Germinal center (tissue), 1 donor: ENCODE data around the gene LRBA.
"Not testable (repeated sequence)": the region's sequence is repeated elsewhere in the genome, so short reads cannot be mapped to it uniquely, and the experiment has no call there.

Experiments used
- DNase-seq: peaks from one replicate; pipeline ENCODE4 v3.0.0; 2012; ENCODE audit warnings: mixed read lengths, low spot score

LRBA gene

DNA sequence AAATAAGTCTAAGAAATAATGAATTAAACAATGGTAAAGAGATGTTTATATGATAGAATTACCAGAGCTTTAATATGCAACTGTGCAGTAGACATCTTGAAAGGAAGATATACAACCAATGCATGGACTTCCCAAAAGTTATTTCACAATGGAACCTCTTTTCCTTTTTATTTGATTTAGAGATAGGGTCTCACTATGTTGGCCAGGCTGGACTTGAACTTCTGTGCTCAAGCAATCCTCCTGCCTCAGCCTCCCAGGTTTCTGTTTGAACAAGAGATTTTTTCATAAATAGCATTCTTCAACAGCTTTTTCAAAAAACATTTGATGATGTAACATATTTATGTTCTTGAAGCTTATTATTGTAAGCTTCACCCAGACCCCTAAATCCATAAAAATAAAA lies 72.0 kb downstream of the LRBA start:
- DNase-seq, result no peak

DNA sequence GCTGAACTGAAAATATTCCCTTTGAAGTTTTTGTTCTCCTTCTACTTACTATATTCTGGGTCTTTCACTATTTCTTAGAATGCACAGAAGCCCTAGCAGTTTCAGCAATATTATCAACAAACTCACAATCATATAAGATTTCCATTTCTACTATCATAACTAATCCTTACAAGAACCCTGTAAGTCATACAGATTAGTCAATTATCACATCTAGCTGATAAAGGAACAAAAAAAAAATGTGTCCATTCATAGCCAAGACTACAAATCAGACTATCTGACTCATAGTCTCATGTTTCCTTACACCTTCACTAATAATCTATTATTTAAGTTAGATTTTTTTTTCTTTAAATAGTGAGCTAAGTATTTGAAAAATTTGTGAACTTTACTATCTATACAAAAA lies 72.5 kb downstream of the LRBA start:
- no peak for DNase-seq

DNA sequence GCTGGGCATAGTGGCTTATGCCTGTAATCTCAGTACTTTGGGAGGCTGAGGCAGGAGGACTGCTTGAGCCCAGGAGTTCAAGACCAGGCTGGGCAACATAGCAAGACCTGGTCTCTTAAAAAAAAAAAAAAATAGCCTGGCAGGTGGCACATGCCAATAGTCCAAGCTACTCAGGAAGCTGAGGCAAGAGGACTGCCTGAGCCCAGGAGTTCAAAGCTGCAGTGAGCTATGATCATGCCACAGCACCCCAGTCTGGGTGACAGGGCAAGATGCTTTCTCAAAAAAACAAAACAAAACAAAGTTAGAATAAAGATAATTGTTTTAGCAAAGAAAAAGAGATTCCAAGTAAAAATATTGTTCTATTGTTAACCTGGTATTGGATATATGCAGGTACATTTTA lies 75.0 kb downstream of the LRBA start:
- DNase-seq, result no peak

DNA sequence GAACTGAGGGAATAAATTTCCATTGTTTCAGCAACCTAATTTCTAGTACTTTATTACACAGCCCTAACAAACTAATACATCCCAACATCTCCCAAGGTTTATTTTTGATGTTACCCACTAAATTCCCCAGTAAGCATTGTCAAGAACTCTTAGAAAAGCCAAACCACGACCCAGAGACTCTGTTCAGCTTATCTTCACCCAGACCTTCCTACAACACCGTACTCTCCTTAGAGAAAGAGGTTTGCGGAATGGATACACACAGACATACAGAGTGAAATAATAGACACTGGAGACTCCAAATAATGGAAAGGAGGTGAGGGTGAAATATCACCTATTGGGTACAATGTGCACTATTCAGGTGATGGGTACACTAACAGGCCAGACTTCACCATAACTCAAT lies 75.6 kb downstream of the LRBA start:
- no peak for DNase-seq

DNA sequence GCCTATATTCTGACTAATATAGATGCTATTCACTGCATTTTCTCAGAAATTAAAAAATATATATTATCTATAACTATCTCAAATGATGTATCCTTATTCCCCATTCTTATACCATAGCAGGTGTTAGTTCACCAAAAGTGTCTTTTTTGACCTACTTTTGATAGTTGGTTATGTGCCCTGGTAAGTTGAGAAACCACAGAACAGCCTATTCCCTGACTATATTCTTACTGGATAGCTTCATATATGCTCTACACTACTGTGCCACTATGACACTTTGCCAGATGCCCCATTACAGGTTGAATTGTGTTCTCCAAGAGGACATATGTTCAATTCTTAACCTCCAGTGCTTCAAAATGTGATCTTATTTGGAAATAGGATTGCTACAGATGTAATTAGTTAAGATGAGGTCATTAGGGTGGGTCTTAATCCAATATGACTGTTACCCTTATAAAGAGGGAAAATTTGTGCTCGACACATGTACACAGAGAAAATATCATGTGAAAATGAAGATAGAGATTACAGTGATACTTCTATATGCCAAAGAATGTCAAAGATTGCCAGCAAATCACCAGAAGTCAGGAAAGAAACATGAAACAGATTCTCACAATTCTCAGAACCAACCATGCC lies 76.1 kb downstream of the LRBA start:
- DNase-seq, result no peak

DNA sequence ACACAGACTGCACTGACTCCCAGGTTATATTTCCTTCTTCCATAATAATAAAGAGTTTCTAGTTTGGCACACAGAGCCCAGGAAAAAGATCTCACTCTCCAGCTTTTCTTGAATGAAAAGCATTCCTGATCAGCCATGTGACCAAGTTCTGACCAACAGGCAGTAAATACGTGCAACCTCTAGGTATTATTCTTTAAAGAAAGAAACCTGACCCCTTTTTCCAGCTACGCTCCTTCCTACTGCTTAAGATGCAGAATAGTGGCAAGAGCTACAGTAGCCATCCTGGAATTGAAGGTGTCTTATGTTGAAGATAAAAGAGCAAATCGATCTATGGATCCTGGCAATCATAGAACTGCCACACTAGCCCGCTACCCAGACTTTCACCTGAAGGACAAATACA lies 76.7 kb downstream of the LRBA start:
- no peak for DNase-seq

DNA sequence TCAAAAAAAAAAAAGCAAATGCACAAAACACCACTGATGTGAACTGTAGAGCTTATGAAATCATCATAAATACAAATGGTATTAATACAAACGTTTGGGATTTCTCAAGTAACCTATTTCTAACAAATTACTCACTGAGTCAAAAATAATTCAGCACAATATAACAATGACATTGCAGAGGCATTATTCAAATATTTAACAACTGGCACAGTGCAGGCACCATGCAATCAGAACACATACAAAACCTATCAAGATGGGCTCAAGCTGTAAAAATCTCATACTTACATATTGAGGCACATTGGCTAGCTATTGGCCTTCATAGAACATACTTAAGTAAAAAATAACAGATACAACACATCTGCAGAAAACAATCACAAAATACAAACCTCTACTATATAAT lies 81.1 kb downstream of the LRBA start:
- no peak for DNase-seq

DNA sequence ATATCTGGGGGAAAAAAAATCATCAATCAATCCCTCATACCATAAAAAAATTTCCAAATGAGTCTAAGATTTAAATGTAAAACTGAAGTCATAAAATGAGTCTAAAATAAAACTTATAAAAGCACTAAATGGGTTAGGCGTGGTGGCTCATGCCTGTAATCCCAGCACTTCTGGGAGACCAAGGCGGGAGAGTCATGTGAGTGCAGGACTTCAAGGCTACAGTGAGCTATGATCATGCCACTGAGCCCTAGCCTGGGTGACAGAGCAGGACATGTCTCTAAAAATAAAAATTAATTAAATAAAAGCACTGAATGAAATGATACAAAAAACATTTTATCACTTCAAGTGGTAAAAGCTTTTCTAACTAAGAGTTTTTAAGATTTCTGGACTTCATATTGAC lies 83.3 kb downstream of the LRBA start:
- no peak for DNase-seq

DNA sequence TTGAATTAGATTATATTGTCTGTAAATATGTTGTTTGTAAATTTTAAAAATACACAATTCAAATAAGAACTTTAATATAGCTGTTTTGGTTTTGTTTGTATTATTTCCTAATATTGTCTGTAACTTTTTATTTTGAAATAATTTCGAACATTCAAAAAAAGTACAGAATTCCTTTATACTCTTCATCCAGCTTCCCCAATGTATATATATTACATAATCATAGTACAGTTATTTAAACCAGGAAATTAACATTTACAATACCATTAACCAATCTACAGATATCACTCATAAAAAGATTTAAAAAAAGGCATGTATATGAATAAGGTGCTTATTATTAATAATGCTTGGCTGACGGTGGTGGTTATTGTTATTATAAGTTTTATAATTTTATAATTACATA lies 84.1 kb downstream of the LRBA start:
- no peak for DNase-seq

DNA sequence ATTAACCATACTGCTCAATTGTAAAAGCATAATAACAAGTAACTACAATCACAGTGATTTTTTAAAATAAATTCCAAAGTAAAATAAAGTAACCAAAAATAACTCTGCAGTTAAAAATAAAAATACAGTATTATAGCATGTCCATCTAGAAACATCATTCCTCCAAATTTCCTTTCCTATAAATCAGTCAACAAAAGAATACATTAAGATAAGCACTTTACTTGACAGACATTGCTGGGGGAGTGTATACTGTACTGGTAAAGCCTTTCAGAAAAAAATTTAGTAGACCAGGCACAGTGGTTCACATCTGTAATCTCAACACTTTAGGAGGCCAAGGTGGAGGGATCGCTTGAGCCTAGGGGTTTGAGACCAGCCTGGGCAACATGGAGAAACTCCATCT lies 91.1 kb downstream of the LRBA start:
- no peak for DNase-seq

DNA sequence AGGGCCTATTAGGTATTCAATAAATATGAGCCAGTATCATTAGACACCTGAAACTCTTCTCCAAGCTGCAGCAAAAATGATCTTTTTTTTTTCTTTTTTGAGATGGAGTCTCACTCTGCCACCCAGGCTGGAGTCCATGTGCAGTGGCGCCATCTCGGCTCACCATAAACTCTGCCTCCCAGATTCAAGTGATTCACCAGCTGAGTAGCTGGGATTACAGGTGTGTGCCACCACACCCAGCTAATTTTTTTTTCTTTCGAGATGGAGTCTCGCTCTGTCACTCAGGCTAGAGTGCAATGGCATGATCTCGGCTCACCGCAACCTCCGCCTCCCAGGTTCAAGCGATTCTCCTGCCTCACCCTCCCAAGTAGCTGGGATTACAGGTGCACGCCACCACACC lies 93.6 kb downstream of the LRBA start:
- DNase-seq, result not testable (repeated sequence)

DNA sequence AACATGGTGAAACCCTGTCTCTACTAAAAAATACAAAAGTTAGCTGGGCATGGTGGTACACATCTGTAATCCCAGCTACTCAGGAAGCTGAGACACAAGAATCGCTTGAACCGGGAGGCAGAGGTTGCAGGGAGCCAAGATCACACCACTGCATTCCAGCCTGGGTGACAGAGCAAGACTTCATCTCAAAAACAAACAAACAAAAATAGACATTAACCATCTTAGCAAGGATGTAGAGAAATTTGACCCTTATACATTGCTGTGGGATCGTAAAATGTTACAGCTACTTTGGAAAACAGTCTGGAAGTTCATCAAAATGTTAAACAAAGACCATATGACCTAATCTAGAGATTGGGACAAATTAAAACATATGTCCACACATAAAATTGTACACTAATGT lies 96.5 kb downstream of the LRBA start:
- DNase-seq, result not testable (repeated sequence)

DNA sequence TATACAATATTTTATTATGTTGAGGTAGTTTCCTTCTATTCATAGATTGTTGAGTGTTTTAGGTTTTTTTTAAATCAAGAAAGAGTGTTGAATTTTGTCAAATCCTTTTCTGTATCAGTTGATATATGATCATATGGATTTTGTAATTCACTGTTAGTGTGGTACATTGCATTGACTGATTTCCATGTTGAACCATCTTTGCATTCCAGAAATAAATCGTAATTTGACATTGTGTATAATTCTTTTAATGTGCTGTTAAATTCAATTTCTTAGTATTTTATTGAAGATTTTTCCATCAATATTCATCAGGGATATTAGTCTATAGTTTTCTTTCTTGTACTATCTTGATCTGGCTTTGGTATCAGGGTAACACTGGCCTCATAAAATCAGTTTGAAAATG lies 103.8 kb downstream of the LRBA start:
- DNase-seq, result no peak

DNA sequence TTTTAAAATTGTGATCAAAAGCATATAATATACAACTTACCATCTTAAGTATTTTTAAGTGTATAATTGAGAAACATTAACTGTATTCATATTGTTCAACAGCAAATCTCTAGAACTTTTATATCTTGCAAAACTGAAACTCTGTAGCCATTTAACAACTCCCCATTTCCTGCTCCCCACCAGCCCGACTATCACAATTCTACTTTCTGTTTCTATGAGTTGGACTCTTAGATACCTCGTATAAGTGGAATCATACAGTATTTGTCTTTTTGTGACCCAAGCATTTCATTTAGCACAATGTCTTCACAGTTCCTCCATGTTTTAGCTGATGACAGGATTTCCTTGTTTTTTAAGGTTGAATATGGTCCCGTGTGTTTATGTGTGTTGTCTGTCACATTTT lies 106.0 kb downstream of the LRBA start:
- no peak for DNase-seq

DNA sequence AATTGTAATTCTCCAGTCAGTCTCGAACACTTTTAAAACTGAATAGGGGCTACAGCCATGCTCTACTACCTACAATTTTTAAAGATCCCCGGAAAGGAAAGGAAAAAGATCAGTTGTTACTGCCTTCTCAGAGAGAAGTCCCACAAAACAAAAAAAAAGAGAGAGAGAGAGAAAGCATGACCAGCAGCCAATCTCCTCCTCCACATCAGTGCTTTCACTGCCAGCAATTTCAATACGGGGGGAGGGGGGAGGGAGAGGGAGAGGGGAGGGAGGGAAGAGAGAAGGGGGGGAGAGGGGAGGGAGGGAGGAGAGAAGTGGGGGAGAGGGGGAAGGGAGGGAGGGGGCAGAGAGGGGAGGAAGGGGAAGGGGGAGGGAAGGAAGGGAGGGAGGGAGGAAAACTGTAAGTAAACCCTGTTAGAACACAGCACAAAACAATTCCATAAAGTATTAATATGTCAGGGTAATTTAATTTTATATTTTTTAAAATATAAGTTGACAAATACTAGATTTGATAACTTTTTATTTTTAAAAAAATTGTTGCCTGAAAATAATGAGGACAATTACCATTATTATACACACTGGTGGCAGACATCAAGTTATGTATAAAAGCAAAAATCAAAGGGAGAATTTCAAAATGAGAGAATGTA lies 108.0 kb downstream of the LRBA start:
- no peak for DNase-seq

DNA sequence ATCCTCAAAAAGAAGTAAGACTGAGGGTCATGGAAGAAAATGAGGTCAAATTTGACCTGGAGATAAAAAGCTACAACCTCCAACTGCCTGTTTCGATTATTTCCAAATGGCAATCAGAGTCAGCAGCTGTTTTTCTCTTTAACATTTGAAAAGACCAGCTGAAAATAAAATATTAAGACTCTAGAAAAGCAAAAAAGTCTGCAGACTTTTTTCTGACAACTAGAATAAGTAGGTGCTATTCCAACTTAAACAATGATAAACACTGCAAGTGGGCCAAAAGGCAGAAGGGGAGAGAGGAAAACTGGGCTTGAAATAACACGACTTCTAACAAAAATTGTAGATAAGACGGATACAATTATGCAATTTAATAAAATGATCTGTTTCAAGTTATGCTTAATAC lies 110.4 kb downstream of the LRBA start:
- no peak for DNase-seq

DNA sequence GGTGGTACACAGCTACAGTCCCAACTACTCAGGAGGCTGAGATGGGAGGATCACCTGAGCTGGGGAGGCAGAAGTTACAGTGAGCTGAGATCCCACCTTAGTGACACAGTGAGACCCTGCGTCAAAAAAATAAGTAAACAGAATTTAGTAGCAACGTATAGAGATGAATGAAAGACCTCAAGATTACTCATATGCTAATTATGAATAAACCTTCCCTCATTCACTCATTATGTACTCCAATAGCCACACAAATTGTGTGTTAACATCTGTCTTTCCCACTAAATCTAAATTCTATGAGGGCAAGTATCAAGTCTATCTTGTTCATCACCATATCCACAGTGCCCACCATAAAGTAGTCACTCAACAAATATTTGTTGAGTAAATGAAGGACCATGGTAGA lies 111.5 kb downstream of the LRBA start:
- DNase-seq, result no peak

DNA sequence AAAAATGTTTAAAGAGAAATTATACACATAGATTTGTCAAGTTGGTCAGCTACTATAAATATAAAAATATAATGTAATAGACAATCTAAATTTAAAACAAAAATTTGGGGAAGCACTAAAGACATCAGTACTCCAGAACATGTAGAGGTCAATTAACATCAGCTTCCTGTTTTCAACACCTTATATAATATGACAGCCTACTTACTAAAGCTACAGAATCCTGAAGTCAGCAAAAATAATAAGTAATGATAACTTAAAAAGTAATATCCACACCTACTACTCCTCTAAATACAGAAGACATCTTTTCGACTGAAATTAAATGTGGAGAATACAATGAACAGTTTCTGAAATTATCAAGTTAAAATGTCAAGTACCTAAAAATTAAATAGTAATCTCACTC lies 118.6 kb downstream of the LRBA start:
- no peak for DNase-seq

DNA sequence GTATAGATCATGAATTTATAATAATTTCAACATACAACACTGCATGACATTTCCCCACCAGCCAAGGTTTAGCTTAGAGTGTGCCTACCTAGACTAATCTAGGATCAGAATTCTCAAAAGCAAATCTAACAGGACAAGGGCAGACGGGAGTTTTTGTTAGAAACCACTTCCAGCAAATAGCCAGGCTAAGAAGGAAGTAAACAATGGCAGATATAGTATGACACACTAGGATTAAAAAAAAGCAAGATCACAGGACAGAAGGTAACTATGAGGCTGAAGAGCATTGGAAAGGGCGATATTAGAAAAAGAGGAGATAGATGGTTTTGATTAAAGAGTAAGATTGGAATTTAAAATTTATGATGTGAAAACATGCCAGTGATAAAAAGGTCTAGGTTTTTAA lies 124.8 kb downstream of the LRBA start:
- no peak for DNase-seq

DNA sequence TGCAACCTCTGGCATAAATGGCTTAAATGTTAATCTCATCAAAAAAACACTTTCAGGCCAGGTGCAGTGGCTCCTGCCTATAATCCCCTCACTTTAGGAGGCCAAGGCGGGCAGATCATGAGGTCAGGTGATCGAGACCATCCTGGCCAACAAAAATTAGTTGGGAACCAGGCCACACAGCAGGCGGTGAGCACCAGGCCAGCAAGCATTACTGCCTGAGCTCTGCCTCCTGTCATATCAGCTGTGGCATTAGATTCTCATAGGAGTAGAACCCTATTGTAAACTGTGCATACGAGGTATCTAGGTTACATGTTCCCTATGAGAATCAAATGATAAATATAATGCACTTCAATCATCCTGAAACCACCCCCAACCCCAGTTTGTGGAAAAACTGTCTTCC lies 125.8 kb downstream of the LRBA start:
- DNase-seq, result no peak

DNA sequence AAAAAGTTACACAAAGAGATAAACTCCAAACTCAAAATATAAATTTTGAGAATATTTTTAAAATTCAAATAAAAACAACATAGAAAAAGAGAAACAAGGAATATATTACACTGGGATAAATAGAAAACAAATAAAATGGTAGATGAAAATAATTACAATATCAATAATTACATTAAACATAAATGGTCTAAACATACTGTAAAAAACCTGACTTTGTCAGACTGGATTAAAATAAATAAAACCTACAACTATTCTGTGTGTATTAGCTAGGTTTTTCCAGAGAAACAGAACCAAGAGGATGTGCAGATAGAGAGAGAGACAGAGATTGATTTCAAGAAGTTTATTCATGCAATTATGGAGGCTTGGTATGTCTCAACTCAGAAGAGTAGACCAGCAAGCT lies 126.5 kb downstream of the LRBA start:
- DNase-seq, result no peak

DNA sequence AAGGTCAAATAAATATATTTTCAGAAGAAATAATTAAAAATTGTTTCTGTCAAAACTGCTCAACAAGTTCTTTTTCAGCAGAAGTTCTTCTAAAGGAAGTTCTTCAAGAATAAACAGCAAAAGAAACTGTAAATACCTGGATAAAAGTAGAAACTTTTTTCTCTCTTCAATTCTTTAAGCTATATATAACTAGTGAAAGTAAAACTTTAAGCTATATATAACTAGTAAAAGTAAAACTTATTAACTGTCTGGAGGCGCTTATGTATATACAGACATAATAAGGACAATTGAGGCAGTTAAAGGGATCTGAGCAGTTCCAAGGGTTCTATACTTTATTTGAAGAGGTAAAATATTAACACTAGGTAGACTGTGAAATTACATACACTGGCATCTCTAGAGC lies 126.9 kb downstream of the LRBA start:
- DNase-seq, result no peak

DNA sequence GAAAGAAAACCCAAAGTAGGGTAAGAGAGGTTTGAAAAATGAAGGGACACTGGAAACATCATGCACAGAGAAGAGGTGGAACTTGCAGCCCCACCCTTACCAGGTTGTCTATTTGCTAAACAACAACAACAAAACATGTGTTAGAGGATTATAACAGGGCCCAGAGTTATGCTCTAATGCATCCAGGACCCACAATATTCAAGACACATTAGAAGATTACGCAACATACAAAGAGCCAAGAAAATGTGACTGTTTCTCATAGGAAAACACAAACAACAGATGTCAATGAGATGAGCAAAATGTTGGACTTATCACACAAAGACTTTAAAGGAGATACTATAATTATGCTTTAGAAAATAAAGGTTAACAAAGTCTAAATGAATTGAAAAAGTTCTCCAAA lies 128.5 kb downstream of the LRBA start:
- no peak for DNase-seq

DNA sequence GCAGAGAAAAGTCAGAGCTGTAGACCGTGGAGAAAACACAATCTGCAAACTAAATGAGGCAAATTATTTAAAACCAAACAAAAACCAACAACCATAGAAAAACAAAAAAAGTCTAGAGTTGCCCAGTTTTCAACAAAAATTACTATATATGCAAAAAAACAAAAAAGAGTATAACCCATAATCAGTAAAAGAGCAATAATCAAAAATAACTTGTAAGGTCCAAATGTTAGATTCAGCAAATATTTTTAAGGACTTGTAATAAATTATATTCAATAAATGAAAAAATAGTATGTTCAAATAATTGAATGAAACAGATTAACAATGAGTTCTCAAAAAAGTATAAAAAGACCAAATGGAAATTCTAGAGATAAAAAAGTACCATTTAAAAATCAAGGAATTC lies 130.5 kb downstream of the LRBA start:
- no peak for DNase-seq

DNA sequence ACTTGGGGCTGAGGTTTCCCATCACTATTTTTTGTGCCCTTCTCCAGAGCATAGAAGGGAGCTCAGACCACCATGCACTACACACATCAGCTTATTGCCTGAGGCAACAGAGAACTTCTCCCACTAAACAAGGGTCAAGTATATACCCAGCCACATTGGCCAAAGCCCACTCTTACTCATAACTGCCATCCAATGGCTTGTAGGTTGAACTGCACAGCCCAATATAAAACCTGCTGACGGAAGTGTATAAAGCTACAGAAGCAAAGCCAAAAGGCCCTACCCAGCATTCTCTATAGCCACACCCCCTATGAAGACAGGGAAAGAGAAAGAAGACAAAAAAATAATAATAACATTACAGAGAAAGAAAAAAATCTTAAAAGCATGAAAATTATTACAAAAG lies 139.7 kb downstream of the LRBA start:
- no peak for DNase-seq
